Medulla oblongata (tissue), 1 donor: ENCODE results near the gene SS18L1.

Source experiments
- DNase-seq: peaks from one replicate; pipeline ENCODE4 v3.0.0-alpha.2; 2015; ENCODE audit errors: extremely low spot score

Gene SS18L1

DNA sequence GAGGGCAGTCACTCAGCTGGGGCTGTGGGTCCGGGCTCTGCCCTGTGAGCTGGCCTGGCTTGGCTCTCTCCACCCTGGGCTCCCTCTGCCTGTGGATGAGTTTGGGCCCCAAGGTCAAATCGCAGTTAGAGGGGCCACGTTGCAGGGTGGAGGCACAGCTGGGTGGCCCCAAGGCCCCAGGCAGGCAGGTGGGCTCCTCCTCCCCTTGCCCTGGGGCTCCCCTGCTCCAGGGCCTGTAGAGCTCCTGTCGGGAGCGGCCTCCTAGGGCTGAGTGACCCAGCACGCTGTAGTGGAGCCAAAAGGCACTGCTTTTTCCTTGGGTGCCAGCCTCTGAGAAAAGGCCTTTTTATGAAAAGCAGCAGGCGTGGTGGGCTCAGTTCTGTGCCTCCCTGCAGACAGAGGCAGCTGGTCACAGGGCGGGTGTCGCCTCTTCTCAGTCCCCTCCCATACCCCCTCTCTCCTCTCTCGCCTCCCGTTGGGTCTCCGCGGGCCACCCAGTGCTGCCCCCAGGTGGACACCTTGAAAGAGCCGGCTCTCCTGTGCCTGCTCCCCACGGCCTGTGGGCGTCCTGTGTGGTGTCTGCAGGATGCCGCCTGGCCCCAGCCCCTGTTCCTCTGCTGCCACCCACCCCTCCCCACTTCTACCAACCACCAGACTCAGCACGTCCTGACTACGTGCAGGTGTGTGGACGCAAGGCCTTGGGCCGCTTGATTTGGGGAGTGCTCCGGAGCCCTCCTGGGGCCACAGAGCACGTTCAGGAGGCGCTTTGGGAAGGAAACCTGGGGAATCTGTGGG, 13.2 kb downstream of the SS18L1 start:
- peak; percentile 57 for DNase-seq

DNA sequence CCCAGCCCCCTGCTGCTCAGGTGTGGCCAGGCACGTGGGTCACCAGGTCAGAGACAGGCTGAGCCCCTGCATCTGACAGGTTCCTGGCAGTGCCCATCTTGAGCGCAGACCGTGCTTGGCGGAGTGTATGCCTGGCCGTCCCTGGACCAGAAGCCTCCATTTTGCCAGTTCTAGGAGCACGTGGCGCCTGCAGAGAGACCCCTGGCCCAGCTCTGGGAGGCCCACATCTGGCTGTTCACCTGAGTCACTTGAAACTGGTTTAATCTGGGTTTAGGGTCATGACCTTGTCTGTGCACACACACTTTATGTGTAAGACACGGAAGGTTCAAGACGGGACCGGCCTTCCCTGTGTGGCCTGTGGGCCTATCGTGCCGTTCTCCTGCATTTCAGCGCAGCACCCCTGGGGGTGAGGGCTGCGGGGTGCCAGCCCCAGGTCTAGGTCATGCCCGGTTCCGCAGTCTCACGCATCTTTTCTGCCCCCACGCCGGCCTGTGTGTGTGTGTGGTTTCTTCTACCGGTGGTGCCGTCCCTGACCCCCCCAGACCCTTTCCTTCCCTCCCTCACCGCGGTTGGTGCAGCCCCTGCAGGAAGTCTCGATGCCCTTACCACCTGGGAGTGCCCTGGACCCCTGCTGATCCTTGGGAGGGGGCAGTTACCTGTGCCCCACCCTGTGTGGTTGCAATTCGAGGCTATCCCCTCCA, 14.0 kb downstream of the SS18L1 start:
- DNase-seq, result no peak

DNA sequence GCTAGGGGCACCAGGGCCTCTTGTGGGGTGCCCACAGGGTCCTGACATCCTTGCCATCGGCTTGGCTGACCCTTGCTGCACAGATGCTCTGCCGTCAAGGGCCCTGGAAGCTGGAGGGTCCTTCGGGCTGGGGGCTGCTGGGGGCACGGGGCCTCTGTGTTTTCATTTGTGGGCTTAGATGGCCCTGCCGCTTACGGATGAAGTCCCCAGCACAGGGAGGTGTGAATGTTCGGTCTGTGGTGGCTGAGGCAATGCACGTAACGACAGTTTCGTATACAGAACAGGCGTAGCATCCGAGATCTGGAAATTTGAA, 14.5 kb downstream of the SS18L1 start:
- no peak for DNase-seq

DNA sequence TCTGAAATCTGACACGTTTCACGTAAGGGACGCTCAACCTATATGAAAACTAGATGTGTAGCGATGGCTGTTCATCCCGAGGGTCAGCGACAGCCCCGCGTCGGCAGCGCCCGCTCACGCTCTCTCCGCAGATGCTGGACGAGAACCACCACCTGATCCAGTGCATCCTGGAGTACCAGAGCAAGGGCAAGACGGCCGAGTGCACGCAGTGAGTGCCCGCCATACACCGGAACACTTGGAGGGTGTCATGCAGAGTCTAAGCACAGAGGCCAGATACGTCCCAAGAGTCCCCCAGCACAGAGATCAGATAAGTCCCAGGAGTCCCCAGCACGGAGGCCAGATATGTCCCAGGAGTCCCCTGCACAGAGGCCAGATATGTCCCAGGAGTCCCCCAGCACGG, 15.0 kb downstream of the SS18L1 start:
- no peak for DNase-seq

DNA sequence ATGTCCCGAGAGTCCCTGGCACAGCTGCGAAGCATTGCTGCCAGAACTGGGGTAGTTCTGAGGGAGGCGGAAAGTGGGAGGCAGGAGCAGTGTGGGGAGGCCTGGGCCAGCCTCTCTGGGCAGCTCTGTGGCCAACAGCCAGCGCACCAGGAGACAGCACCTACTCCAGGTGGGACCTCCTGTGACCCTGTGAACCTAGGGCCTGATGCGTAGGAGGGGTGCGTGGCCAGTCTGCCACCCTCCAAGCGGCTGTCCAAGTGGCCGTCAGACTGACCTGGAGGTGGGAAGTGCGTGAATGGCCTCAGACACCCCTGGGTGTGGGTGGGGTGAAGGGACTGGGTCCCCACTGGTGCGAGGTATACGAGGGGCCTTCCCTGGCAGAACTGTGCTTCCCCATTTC, 15.5 kb downstream of the SS18L1 start:
- DNase-seq, result no peak

DNA sequence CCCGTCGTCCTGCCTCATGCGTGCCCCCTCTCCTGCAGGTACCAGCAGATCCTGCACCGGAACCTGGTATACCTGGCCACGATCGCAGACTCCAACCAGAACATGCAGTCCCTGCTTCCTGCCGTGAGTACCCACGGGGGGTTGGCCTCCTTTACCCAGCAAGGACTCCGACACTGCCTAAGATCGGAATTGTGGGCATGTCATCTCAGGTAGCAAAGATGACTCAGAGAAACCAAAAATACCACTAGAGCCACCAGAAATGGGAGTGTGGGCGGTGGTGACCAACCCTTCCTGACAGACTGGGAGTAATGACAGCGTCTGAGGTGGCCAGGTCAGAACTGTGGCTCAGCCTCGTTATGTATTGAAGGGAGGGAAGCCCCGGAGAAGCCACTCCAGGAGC, 16.3 kb downstream of the SS18L1 start:
- DNase-seq, result no peak

DNA sequence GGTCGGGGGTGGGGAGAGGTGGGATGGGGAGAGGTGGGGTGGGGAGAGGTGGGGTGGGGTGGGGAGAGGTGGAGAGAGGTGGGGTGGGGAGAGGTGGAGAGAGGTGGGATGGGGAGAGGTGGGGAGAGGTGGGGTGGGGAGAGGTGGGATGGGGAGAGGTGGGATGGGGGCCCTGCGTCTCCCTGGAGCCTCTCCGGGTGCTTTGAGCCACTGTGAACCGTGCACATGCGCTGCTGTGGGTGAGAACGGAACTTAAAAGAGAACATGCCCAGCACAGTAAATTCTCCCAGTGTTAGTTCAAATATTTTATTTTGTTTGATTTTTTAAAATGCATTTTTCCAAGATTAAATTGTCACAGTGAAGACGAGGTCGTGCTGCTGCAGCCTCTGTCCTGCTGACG, 16.7 kb downstream of the SS18L1 start:
- no peak for DNase-seq

DNA sequence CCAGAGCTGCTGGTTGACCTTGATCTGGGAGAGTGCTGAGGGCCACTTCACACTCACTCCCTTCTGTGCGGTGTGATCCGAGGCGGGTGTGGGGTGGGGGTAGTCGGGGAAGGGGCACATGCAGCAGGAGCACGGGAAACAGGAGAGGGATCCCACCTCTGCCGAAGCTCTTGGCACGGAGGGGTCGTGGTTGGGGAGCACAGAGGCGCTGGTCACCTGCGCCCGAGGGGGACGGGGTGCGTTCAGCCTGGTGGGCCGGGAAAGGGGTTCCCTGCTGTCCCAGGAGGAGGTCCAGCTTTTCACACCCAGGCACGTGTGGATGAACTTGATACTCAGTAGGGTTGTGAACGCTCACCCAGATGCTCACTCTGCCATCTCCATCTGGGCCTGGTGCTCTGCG, 17.3 kb downstream of the SS18L1 start:
- no peak for DNase-seq

DNA sequence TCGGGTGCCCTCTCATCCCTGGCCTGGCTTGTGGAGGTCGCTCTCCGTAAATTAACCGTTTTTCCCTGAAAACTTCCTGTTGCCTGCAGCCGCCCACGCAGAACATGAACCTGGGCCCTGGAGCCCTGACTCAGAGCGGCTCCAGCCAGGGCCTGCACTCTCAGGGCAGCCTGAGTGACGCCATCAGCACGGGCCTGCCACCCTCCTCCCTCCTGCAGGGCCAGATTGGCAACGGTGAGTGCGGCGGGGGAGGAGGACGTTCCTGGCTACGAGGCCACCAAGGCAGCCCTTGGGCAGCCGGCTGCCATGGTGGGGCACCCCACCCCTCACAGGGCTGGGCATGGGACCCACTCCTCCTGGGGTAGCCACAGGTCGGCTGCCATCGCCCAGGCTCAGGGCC, 17.8 kb downstream of the SS18L1 start:
- no peak for DNase-seq

DNA sequence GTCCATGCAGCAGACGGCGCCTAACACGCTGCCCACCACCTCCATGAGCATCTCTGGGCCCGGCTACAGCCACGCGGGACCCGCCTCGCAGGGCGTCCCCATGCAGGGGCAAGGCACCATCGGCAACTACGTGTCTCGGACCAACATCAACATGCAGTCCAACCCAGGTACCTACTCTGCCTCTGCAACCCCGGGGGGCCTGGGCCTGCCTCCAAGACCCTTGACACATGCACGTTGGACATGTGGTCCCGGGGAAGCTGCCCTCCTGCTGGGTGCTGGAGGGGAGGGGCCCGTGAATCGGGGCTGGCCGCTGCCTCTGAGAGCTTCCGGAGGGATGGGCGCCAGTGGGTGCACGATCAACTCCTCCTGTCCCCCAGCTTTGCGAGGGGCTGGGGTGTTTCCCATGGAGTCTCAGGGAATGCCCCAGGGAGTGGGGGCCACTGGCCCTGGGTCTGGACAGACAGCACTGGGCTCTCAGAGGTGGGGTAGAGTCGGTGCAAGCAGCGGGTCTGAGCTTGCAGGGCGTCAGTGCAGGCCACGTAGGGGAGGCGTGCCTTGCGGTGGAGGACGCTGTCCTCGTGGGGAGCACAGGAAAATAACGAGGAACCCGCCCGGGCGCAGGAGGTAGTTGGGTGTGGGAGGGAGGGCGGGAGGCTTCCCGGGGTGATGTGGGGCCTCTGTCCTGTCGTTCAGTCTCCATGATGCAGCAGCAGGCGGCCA, 19.4 kb downstream of the SS18L1 start:
- no peak for DNase-seq

DNA sequence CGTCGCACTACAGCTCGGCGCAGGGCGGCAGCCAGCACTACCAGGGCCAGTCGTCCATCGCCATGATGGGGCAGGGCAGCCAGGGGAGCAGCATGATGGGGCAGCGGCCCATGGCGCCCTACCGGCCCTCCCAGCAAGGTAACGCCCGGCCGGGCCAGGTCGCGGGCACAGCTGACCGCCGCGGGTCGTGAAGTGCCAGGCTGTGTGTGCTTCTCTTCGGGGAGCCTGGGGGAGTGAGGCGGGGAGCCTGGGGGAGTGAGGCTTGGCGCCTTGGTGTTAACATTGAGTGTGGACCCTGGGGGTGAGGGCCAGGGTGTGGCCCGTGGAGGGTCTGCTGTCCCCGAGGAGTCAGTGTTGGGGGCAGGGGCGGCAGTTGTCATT, 19.9 kb downstream of the SS18L1 start:
- DNase-seq, result no peak

DNA sequence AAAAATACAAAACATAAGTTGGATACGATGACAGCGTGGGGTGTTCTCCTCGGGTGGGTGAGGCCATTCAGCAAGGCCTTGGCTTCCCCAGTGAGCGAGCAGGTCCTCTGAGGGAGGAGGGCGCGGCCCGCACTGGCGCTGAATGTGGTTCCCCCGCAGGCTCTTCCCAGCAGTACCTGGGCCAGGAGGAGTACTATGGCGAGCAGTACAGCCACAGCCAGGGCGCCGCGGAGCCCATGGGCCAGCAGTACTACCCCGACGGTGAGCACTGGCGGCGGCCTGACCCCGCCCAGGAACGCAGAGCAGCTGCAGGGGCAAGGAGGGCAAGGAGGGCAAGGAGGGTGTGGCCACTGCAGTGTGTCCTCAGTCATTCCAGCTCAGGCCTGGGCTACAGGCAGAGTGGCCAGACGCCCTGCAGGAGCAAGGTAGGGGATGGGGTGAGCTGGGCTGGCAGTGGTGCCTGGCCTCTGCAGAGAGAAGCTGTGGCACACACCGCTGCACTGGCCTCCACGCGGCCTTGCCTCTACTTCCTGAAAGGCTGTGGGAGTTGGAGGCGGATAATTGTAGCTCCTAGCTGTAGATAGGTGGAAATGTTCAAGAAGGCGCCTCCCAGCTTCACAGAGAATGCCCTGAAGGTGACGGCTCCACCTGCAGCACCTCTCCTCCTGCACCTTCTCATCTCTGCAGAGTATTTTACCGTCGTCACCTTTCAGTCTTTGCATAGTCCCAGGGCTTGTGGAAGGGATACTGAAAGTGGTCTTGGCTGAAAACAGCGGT, 20.6 kb downstream of the SS18L1 start:
- DNase-seq, result no peak

DNA sequence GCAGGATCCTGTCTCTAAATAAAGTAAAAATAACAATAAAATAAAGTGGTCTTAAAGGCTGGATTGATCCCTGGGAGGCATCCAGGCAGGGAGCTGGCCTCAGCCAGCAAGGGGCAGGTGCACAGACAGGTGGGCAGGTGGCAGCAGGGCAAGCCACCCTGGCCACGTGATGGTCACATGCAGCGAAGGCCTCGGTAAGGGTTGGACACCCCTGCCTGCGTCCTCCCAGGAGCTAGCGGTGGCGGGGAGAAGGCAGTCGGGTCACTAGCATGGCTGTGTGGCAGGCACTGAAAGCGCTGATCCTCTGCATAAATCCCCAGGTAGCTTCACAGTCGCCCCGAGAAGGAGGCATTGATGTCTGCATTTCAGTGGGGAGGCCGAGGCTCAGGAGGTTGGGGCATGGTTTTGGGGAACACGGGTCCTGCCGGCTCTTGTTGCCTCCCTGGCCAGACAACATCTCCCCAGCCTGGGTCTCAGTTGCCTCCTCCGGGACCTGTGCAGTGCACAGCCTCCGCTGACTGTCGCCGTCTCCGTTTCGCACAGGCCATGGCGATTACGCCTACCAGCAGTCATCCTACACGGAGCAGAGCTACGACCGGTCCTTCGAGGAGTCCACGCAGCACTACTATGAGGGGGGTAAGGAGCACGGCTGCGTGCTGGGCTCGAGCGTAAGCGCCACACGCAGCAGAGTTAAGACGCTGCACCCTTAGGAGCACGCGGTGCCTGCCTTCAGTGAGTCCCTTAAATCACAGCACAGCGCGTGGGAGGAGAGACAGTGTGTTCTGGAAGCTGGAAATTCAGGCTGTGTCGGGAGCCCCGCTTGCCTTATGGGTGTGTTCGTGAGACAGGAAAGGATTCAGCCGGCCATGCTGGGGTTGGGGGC, 21.6 kb downstream of the SS18L1 start:
- no peak for DNase-seq

DNA sequence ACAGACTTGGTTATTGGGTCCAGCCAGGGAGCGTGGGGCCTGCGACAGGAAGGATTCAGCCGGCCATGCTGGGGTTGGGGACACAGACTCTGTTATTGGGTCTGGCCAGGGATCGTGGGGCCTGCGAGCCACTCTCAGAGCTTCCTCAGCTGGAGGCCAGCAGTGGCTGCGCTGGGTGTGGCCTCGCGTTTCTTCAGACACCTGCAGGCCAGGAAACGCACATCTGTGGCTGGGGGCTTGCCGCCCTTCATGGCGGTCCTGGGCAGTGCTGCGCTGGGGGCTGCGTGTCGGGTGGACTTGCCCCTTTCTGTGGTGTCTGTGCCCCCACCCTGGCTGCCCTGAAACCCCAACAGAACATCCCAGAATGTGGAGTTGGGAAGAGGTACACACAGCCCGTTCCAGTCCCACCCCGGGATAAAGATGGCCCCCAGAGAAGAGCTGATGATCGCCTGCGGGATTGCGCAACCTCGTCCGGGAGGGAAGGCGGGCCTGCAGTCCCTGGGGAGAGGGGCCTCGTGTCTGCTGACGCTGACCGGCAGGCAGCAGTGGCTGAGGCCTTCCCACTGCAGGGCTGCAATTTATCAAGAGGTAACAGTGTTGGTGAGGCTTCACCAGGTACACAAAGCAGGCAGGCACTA, 22.3 kb downstream of the SS18L1 start:
- DNase-seq, result no peak

DNA sequence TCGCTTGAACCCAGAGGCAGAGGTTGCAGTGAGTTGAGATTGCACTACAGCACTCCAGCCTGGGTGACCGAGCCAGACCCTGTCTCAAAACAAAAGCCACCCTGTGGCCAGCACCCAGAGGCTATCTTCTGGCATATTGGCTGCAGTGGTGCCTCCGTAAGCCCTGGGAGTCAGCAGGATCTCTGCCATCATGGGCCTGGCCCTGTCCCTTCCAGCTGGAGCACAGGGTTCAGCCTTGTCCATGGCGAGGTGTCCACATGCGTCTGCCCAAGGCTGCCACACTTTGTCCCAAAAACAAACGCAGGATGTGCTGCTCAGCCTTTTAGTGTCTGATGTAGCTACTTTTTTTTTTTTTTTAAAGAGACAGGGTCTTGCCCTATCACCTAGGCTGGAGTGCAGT, 23.9 kb downstream of the SS18L1 start:
- DNase-seq, result no peak

DNA sequence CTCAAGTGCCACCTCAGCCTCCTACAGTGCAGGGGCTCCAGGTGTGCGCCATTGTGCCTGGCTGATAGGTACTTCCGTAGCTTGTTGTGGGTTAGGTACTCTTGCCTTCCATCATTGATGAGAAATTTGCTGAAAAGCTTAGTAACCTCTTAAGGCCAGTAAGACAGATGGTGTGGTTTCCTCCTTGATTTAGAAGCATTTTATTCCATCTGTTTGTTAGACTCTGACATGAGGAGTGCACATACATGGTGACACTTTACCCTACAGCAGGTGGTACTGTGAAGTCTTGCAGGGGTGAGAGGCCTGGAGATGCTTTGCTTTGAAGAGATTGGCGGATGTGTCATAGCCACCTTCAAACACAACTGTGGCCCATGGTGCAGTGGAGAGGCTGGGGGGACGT, 24.5 kb downstream of the SS18L1 start:
- DNase-seq, result no peak

DNA sequence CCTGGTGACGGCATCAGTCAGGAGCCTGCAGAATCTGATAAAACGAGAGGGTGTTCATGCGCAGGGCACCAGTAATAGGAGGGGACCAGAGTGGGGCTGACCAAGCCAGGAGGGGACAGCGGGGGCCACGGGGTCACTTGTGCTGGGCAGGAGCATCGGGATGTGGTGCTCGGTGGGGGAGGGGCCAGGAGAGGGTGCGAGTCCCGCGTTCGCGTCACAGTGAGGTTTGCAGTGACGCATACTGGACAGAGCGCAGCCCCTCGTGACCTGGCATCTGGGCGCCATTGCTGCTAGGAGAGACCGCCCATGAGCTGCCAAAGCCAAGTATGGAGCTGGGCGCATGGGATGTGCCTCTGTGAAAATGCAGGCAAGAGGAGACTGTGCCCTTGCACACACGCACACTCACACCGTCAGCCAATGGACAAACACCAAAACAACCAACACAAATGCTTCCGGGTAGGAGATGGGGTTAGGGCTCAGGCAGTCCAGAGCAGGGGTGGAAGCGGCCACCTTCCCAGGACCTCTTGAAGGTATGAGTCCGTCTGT, 25.4 kb downstream of the SS18L1 start:
- no peak for DNase-seq

DNA sequence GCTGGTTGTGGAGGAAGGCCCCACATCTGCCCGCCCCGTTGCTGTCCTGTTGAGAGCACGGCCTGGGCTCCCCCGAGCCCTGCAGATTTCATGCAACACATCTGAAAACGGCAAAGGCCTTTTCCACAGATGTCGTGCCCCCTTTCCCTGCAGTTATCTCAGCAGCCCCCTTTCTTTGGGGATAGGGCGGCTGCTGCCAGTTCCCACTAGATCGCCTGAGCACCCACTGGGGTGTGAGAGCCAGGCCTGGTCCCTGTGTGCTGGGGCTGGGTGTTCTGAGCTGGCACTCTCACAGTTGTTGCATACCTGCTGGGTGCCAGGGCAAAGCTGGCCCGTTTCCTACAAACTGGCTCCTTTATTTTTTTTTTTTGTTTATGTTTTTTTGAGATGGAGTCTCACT, 27.0 kb downstream of the SS18L1 start:
- DNase-seq, result no peak

DNA sequence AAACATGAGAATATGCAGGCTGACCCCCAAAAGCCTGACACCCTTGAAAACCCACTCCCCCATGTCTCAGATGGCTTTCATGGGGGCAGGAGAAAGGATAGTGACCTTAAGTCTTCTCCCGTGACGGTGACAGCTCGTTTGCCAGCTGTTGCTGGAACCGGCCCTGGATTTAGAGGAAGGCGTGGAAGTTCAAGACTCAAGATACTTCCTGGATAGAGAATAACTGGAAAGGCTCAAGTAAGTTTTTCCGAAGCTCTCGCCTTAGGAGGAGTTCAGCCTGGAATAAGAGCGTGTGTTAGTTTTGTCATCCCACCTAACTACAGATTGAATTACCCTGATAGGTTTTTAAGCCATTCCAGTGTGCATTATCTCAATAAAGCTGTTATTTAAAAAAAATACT, 27.7 kb downstream of the SS18L1 start:
- no peak for DNase-seq

DNA sequence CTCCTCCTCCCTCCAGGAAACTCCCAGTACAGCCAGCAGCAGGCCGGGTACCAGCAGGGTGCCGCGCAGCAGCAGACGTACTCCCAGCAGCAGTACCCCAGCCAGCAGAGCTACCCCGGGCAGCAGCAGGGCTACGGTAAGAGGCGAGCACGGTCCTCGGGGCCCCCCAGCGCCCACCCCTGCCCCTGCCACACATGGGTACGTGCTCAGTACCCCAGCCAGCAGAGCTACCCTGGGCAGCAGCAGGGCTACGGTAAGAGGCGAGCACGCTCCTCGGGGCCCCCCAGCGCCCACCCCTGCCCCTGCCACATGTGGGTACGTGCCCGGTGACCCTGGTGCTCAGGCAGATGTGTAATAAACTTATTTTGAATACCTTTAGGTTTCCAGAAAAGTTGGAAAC, 29.1 kb downstream of the SS18L1 start:
- no peak for DNase-seq
